ENCODE measurements around the gene BMP7.

Gene BMP7

GRCh38 chr20:57252559-57253162 lies 13.8 kb downstream of the BMP7 start:
- Mint-ChIP-seq H3K4me1 (peaks cover 19% of the 10 kb centered on the region), H3K9me3 (peaks cover 2% of the 10 kb centered on the region), H3K36me3 (ENCODE audit: low read depth) (peaks cover 7% of the 10 kb centered on the region), H3K27ac (peak overlapping the region; percentile 77 to 90 (median 88)), H3K4me3 (no peak overlapping the region), H3K27me3 (ENCODE audit: low read depth) (peaks cover 18% of the 10 kb centered on the region)
- no peak for TF ChIP-seq CTCF (IDR thresholded peaks at IDR 0.05; ENCODE audit: unreplicated experiment in 3 of 3)

GRCh38 chr20:57251949-57252348 lies 14.5 kb downstream of the BMP7 start:
- peaks cover 7% of the 10 kb centered on the region for H3K36me3 Mint-ChIP-seq (ENCODE audit: low read depth)
- no peak overlapping the region for H3K4me3 Mint-ChIP-seq
- no peak for TF ChIP-seq CTCF (IDR thresholded peaks at IDR 0.05; ENCODE audit: unreplicated experiment in 3 of 3)
- H3K9me3 Mint-ChIP-seq: peaks cover 2% of the 10 kb centered on the region
- peaks cover 19% of the 10 kb centered on the region for H3K27me3 Mint-ChIP-seq (ENCODE audit: low read depth)
- H3K4me1 Mint-ChIP-seq: peaks cover 23% of the 10 kb centered on the region
- H3K27ac Mint-ChIP-seq: peak overlapping the region in 1 of 3 experiments; percentile 90

- no peak for TF ChIP-seq CTCF (IDR thresholded peaks at IDR 0.05; ENCODE audit: unreplicated experiment in 3 of 3)
- Mint-ChIP-seq H3K27me3 (ENCODE audit: low read depth) (peaks cover 16% of the 10 kb centered on the region), H3K9me3 (peaks cover 2% of the 10 kb centered on the region), H3K36me3 (ENCODE audit: low read depth) (peaks cover 7% of the 10 kb centered on the region), H3K4me3 (no peak overlapping the region), H3K4me1 (peaks cover 23% of the 10 kb centered on the region), H3K27ac (peak overlapping the region in 2 of 3 experiments; percentile 6 to 28)
Observed at GRCh38 chr20:57251344-57251743, 15.1 kb downstream of the BMP7 start.

GRCh38 chr20:57250607-57251343 lies 15.7 kb downstream of the BMP7 start:
- H3K9me3 Mint-ChIP-seq: peaks cover 2% of the 10 kb centered on the region
- TF ChIP-seq CTCF (IDR thresholded peaks at IDR 0.05; ENCODE audit: unreplicated experiment in 3 of 3): no peak
- H3K4me3 Mint-ChIP-seq: no peak overlapping the region
- peaks cover 7% of the 10 kb centered on the region for H3K36me3 Mint-ChIP-seq (ENCODE audit: low read depth)
- H3K4me1 Mint-ChIP-seq: peaks cover 23% of the 10 kb centered on the region
- peaks cover 17% of the 10 kb centered on the region for H3K27me3 Mint-ChIP-seq (ENCODE audit: low read depth)
- H3K27ac Mint-ChIP-seq: peak overlapping the region in 1 of 3 experiments; percentile 6

- Mint-ChIP-seq H3K27me3 (ENCODE audit: low read depth) (peaks cover 16% of the 10 kb centered on the region), H3K4me3 (no peak overlapping the region), H3K27ac (peak overlapping the region in 1 of 3 experiments; percentile 50), H3K4me1 (peaks cover 23% of the 10 kb centered on the region), H3K9me3 (peaks cover 2% of the 10 kb centered on the region), H3K36me3 (ENCODE audit: low read depth) (peaks cover 7% of the 10 kb centered on the region)
- TF ChIP-seq CTCF (IDR thresholded peaks at IDR 0.05; ENCODE audit: unreplicated experiment in 3 of 3): no peak
Observed at GRCh38 chr20:57249772-57250171, 16.7 kb downstream of the BMP7 start.
